ENCODE data around the gene PHYH.
"Not testable (repeated sequence)": the region's sequence is repeated elsewhere in the genome, so short reads cannot be mapped to it uniquely, and the experiment has no call there.

Gene PHYH

DNA sequence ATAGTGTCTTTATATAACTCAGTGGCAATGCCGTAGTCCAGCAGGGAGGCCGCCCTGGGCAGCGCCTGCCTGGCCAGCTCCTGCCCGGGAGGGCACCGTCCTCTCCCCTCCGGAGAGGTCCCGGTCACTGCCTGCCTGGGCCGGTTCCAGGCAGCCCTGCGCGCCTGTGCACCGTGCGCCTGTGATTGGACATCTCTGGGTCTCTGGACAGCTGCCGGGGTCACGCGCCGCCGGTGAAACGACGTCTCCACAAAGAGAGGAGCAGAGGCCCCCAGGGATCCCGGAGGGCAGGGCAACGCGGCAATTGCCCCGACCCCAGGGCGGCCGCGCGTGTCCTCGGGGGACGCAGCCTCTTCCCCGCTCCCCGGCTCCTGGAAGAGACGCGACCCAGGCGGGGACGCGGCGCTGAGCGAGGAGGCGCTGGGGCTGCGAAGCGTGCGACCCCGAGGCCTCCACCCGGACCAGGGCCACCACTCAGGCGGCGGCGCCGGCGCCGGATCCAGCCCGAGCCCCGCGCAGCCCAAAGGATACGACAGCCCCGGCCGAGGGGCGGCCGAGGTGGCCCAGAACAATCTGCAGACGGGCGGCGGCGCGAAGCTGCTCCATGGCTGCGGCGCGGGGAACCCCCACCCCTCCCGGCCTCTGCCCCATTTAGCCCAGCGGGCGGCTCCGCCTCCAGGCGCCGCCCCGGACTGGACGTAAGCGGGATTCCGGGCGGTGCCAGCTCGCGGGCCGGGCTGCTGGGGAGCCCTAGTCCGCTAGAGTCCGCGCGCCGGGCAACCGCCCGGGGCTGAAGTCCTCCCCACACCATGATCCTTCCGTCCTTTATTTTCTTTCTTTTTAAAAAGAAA is at the start of gene PHYH:
TSS of gene PHYH (minus strand) at position 628 of the 851 bp plus-strand sequence. CDS start at position 606, 22 bp downstream.
- DNase-seq: peak; percentile 78

DNA sequence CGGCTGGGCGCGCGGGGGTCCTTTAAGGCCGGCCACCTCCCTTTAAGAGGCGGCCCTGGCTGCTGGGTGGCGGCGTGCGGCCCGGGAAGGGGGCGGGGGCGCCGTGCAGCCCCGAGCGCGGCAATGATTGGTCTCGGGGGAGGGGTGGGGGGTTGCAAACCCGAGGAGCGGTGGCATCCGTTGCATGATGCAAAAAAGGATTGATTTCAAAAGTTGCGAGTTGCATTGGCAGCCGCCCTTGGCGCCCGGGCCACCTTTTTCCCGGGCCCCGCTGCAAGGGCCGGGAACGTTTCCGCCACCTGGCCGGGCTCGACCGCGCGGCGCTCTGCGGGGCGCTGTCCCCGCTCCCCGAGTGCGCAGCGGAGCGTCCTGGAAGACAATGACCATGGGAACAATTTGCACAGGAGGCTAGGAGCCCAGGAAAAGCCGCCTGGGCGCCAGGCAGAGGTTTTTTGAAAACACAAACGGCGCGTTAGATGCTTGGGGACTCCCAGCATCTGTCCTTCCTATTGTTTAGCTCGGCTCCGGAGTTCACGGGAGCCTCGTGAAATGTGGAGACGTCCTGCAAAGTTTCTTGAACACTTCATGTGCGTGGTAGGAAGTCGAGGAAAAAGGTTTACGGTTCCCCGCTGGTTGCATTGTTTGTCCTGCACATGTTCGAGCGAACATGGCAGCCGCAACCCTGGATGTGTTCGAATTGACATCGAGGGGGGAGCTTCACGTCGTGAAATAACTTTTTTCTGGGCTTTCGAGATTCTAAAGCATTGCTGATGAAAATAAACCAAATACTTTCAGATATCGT is 48.6 kb upstream of the PHYH start, which contains the start of gene SEPHS1:
TSS of gene SEPHS1 (minus strand) at position 78 of the 802 bp plus-strand sequence. CDS start 3,343 bp downstream, outside the sequence.
- DNase-seq: peak; percentile 84

DNA sequence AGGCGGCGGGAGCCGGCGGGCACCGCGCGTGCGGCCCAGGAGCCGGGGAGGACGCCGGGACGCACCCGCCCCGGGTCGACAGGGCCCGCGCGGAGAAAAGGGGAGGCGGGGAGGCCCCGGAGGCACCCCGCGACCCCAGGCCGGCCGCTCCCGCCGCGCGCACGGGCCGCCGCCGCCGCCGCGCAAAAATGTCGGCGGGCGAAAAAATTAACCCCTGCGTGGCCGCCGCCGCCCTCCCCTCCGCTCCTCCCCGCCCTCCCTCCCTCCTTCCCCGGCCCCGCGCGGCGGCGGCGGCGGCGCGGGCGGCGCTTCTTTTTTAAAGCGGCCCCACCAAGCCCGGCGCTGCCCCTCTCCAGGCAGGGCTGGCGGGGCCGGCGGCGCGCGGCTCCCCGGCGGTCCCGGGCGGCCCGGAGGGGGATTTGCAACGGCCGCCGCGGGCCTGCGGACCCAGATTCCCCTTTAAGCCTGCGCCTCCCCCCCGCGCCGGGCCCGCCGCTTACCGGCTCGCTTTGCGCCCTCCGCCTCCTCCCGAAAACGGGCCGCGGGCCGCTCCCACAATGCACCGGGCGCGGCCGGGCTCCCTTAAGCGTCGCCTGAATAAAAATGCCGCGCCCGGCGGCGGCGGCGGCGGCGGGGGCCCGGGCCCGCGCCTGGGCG is 47.8 kb upstream of the PHYH start:
- peak; percentile 78 for DNase-seq

DNA sequence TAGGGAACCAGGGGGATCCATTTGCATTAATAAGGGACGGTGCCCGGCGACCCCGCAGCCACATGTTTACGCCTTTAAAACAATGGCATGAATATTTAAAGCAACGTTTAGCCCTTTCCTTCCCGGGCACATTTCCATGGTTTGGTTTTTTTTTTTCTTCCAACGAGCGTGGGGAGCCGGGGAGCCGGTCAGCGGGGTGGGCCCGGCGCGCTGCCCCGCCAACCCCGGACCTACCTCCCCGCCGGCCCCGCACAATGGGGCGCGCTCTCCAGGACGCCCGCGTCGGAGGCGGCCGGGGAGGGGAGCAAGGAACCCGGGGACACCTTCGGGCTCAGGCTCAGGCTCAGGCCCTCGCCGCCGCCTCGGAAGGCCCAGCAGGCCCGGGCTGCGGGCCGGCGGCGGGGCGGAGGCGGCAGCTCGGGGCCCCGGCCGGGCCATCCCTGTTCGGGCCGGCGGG is 47.2 kb upstream of the PHYH start:
- DNase-seq: peak; percentile 29

DNA sequence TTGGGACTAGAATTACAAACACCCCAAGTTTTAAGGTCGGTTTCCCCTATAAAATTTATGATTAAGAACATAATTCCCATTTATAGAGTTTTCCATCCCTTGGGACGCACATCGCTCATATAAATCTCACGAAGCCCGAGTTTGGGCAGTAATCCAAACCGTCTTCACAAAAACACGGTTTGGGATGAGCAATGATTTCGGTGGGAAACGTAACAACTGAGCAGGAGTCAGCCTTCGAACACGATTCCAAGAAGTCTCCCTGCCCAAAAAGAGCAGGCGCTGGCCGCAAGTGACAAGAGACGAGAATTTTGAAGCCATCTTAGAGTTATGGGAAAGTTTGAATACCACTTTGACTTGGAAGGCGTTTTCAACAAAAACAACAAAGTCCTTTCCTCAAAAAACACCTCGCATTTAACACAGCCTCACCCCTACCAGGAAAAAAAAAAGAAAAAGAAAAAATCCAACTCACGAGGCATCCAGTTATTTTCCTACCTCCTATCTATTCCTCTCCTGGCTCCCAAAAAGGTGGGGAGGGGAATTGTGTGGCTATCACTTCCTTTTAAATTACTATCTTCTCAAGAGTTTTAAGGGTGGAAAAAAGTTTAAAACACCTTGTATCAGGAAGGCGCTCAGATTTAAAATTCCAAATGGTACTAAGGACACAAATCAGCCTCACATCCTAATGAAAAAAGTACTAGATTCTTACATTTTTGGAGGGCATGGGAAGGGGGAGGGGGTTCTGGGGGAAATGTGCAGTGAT is 46.6 kb upstream of the PHYH start:
- DNase-seq: no peak

DNA sequence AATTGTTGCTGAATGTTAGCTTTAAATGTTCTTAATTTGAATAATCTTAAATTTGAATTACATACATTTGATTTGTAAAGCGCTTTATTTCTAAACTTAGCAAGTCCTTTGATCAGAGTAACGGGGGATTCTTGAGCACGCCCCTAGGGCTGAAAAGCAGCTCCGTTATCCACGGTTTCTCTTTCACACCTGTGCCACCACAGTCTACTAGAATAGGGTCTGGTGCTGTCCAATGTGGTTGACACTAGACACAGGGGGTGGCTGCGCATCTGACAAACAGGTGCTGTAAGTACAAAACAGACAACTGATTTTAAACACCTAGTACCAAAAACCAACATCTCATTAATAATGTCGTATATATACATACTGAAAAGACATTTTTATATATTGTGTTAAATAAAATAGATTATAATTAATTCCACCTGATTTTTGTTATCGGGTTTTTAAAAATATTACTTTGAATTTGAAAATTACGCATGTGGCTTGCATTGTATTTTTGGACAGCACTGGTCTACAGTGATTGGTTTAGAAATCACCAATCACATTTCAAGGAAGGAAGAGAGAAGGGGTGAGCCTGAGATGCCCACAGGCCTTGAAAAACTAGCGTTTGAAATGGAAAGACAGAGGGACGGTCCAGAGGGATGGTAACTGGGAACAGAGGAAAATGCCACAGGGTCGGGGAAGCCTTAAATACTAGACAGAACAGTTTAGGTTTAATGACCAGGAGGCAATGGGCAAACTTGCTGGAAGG is 40.9 kb upstream of the PHYH start:
- no peak for DNase-seq

DNA sequence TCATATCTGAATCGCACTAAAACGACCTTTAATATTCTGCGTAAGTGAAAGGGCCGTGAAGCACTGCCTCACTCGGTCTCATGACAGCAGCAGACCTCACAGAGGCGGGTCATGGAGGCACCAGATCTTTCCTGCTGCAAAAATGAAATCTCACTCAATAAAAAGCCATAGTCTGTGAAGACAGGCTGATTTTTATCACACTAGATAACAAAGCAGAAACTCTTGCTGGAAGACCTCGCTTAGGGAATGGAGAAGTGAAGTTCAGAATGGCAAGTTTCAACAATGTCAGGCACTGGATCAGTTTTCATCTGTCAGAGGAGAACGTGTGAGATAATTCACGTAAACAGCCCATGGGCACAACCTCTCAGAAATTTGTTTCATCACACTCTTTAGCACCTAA is 40.2 kb upstream of the PHYH start:
- no peak for DNase-seq

DNA sequence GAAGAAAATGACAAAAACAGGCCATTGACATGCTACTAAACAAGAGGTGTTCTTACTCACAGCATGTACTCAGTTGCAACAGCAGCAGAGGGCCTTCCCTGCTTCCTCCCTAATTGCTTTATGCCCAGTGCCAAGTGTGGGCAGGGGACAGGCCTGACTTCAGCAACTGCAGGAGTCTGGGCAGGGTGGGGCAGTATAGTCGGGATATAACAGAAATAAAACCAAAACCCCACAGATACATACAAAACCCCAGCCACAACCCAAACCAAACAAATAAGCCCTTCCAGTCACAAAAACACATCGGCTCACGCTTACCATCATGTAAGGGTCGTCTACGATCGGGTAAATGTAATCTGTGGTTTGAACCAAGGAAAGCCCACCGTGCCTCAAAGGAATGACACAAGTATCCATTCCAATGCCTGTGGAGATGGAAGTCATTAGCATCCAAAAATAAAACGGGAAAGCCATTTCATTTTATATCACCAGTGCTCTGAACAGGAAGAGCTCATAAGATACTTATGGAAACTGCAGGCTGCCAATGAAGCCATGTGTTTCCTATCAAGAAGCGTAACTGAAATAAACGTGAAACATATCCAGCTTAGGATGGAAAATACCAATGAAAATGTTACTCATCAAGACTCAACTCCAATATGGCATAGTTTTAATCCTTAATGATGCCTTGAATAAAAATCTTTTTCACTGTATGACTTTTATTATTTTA is 38.7 kb upstream of the PHYH start:
- no peak for DNase-seq

DNA sequence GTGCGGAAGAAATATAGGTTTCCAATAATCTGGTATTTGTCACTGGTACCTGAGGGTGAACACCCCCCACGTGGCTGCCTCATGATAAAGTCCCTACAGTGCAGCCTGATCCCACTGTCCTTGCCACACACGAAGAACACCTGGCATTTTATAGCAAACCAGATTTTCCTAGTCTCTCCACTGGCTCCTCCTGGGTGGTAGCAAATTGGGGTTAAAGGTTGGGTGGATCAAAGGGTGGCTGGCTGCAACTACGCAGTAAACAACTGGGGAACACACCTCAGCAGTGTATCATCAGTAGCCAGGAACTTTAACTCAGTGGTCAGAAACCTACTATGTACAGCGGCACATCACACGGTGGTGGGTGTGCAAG is 37.9 kb upstream of the PHYH start:
- no peak for DNase-seq

DNA sequence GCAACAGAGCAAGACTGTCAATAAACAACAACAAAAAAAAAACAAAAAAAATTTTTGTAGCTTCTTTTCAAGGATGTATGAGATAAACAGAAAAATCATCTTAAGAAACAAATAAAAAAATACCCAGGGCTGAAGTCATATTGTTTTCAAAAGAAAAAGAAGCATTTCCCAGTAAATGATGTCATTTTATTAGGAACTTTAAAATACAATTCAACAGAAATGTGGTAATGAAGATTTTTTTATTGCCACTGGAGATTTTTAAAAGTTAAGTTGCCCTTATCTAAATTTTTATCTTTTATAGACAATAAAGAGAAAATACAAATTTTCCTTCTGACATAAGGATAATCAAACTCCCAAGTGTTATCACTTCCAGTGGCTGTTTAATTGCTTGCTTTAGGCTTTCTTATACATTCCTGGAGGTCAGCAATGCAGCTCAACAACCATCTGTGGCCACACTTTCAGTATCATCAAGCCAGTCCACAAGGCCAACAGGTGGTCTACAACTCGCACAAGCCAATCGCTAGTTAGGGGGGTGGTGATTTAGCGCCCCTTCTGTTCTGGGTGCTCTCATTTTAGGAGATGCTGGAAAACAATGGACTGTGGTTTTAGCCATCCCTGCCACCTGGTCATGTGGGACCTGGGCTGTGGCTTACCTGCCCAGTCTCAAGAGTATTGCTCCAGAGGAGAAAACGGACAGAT is 37.4 kb upstream of the PHYH start:
- DNase-seq: no peak

DNA sequence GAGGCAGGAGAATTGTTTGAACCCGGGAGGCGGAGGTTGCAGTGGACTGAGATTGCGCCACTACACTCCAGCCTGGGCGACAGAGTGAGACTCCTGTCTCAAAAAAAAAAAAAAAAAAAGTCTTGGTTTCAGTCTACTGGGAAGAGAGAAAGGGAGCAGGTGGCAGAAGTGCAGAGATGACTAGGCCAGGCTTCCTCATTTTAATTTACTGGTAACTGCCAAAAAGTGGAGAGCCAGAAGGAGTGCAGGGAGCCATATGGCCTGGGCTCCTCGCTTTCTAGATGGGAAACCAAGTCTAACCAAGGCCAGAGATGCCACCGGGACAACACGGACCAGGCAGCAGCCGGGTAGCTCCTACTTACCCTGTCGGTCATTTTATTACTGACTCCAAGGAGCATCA is 36.0 kb upstream of the PHYH start:
- DNase-seq: no peak

DNA sequence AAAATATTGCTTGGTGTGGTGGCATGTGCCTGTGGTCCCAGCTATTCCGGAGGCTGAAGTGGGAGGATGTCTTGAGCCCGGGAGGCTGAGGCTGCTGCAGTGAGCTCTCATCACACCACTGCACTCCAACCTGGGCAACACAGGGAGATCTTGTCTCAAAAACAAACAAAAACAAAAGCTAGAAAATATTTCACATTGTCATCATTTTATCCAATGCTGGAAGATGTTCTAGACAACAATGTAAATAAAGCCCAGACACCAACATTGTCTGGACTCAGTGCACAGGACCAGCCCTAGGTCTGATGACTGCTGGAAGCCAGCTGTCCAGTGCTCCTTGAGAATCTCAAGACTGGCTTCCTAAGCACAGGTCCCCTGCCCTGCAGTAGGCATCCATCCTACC is 34.7 kb upstream of the PHYH start:
- no peak for DNase-seq

DNA sequence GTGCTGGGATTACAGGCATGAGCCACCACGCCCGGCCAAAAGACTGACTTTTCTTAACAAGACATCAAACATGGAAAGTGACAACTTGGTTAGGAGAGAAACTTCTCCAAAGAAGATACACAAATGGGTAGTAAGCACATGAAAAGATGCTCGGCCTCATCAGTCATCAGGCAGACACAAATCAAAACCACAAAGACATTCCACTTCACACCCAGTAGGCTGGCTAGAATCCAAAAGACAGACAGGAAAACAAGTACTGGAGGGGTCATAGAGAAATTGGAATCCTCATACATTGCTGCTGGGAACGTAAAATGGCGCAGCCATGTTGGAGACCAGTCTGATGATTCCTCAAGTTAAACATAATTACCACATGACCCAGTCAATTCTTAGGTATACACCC is 31.8 kb upstream of the PHYH start:
- no peak for DNase-seq

DNA sequence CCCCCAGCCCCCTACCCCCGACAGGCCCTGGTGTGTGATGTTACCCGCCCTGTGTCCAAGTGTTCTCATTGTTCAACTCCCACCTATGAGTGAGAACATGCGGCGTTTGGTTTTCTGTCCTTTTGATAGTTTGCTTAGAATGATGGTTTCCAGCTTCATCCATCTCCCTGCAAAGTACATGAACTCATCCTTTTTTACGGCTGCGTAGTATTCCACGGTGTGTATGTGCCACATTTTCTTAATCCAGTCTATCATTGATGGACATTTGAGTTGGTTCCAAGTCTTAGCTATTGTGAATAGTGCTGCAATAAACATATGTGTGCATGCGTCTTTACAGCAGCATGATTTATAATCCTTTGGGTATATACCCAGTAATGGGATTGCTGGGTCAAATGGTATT is 31.1 kb upstream of the PHYH start:
- not testable (repeated sequence) for DNase-seq

DNA sequence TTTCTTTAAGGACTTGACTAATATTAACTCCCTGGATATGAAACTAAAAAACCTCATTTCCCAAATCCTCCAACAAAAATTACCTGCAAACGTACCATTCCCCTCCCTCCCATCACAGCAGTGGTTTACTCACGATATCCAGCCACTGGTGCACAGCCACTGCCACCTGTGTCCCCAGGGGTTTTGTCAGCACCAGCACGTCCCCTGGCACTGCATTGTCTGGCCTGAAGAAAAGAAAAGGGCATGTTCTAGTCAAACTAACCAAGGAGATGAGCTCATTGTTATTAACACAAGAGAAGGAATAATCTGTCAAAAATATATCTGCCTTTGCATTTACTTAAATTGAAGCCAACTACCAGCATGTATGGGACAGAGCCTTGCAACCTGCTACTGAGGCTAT is 29.7 kb upstream of the PHYH start:
- no peak for DNase-seq

DNA sequence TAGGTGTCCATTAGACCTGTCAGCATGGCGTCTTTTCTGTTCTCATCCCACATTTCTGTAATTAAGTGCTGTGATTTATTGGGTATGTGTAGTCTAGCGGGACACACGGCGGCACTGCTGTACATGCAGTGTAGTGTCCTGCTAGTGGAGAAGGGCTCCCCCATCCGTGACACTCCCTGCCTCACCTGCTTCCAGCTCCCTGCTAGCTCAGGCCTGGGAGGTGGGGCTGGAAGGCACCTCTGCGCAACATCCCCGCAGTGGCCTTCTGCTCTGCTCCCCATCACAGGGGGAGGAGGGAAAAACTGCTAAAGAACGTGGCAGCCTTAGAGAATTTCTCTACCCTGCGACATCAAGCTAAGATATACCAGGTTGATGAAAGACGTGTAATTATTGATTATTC is 28.7 kb upstream of the PHYH start:
- DNase-seq: no peak

DNA sequence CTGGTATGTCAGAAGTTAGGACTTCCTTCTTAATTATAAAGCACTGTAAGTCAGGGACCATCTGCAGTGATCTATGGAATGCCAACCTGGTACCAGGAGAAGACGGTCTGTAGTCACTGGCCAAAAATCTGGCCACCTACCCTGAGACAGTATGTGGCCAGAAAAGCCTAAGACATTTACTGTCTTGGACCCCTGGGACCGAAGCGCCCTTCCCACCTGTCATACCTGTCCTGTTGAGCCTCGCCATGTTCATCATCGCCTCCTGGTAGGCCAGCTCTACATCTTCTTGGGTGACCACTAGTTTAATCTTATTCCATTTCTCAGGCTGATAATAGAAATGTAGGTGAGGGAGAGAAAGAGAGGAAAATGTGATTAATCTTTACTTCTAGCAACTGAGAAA is 28.3 kb upstream of the PHYH start:
- DNase-seq: no peak

DNA sequence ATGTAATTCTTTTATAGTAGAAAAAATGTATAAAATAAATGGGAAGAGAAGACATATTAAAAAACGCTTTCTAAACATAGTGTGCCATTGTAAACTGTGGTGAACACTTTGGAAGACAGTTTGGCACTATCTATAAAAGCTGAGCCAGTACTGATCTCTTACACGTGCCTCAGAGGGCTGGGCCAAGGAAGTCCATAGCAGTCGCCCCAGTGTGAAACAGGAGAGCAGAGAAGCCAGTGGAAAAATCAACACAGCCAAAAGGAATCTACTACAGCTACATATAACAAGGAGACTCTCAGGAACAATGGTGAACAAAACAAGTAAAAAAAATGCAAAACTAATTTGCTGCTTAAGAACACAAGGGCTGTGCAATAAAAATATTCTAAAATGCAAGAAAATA is 27.7 kb upstream of the PHYH start:
- no peak for DNase-seq

DNA sequence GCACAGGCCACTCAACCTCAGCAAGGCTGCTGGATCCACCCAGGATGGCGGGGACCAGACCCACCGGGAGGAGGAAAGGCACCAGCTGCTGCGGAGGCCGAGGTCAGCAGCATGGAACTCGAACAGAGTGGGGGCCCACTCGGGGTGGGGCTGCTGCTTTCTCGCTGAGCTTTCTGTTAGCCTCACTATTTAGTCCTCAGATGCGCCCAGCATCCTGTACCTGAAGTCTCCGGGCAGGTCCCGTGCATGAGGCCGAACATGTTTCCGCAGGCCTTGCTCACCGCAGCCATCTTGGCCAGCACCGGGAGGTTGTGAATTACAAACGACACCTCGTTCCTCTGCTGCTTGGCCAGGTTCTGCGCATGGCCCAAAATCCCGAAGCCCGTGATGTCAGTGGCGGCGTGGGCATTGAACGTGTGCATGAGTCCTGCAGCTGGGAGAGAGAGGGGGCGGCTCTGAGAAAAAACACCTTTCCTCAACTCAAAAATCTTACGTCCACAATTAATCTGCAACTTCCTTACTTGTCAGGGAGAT is 22.8 kb upstream of the PHYH start:
- no peak for DNase-seq

DNA sequence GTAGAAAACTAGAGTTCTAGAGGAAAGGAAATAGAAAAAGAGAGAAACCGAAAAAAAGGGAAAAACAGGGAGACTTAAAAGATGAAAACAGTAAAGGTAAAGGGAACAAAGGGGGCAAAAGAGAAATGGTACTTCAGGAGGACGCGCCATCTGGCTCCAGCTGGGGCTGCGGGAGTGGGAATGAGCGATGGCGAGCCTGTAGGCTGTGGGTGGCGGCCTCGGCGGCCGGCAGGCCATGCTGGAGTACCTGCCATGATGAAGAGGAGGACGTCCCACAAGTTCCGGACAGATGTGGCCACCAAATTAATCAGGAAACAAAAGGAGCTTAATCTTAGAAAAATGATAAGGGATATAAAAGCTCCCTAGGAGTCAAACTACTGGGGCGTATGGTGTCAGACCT is 21.7 kb upstream of the PHYH start:
- DNase-seq: no peak
